HUES48 (cell line): ENCODE measurements around the gene ITGB3.

ENCODE experiments used
- H3K27ac ChIP-seq: one replicate; pipeline ENCODE4 v1.7.0; 2013; ENCODE audit warnings: low read depth, low read length, inconsistent platforms
- H3K27me3 ChIP-seq: 2 replicates; pipeline ENCODE4 v1.6.1; 2013; ENCODE audit warnings: mild to moderate bottlenecking, low read length; ENCODE audit not compliant: control insufficient read depth, insufficient read depth
- H3K36me3 ChIP-seq: 2 replicates; pipeline ENCODE4 v1.6.1; 2013; ENCODE audit warnings: low read length; ENCODE audit not compliant: control insufficient read depth, insufficient read depth
- H3K4me1 ChIP-seq: 2 replicates; pipeline ENCODE4 v1.6.1; 2013; ENCODE audit warnings: mild to moderate bottlenecking, low read length; ENCODE audit not compliant: control insufficient read depth, insufficient read depth
- H3K4me3 ChIP-seq: 2 replicates; pipeline ENCODE4 v1.5.1; 2013; ENCODE audit warnings: mild to moderate bottlenecking, low read depth, low read length
- H3K9ac ChIP-seq: 2 replicates; pipeline ENCODE4 v1.6.1; 2013; ENCODE audit warnings: mild to moderate bottlenecking, low read depth, low read length, moderate library complexity
- H3K9me3 ChIP-seq: 2 replicates; pipeline ENCODE4 v1.6.1; 2013; ENCODE audit warnings: low read length; ENCODE audit not compliant: control insufficient read depth, insufficient read depth

ITGB3 gene

DNA sequence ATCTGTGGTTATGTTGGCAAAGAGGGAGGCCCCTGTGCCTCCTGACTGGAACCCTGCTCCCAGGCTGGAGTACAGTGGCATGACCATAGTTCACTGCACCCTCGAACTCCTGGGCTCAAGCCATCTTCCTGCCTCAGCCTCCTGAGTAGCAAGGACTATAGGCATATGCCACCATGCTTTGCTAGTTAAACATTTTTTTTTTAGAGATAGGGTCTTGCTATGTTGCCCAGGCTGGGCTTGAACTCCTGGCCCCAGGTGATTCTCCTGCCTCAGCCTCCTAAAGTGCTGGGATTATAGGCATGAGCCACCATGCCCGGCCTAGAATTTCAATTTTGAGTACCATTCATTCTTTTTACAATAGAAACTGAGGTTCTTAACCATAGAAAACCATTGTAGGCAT, 21.2 kb upstream of the ITGB3 start:
- Histone ChIP-seq H3K27ac (no peak overlapping the region), H3K4me3 (no peak overlapping the region), H3K4me1 (peaks cover 10% of the 10 kb centered on the region; the same call in 1 of the 2 replicates), H3K9ac (no peak overlapping the region), H3K36me3 (no peaks in the 10 kb centered on the region), H3K27me3 (peaks cover 5% of the 10 kb centered on the region), H3K9me3 (no peaks in the 10 kb centered on the region)

DNA sequence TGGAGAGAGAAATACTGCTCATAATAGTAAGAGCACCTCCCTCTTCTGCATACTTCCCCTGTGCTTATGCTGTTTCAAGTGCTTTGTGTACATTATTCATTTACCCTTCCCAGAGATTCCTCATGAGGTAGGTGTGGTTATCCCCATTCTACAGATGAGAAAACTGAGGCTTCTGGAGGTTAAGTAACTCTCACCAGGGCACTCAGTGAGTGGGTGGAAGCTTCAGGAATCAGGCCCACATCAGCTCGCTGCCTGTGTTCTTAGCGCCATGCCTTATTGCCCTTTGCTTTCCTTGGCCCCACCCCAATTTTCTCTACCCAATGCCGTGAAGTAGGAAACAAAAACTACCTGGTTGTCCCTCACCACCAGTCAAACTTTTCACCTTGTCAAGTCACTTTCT, 18.1 kb upstream of the ITGB3 start:
- Histone ChIP-seq H3K4me1 (no peaks in the 10 kb centered on the region), H3K4me3 (no peak overlapping the region), H3K27ac (no peak overlapping the region), H3K27me3 (no peaks in the 10 kb centered on the region), H3K9me3 (no peaks in the 10 kb centered on the region), H3K9ac (no peak overlapping the region), H3K36me3 (no peaks in the 10 kb centered on the region)

DNA sequence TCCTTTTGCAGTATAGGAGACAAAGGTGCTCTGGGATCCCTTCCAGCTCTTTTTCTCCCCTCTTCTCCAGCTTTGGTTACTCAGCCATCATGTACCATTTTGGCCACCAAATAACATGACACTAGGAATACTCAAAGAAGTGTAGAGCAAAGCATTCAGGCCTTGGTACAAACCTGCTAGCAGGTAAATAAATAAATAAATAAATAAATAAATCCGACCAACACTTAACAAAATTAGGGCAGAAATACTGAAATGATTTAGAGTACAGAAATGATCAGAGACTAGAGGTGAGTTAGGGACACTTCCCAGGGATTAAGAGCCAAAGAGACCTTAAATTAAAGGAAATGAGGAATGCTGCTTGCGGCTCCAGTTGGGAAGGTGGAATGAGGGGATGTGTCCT, 17.7 kb upstream of the ITGB3 start:
- no peaks in the 10 kb centered on the region for H3K9me3 ChIP-seq
- H3K4me1 ChIP-seq = no peaks in the 10 kb centered on the region
- H3K27ac ChIP-seq = no peak overlapping the region
- no peak overlapping the region for H3K4me3 ChIP-seq
- H3K9ac ChIP-seq = no peak overlapping the region
- no peaks in the 10 kb centered on the region for H3K36me3 ChIP-seq
- no peaks in the 10 kb centered on the region for H3K27me3 ChIP-seq

DNA sequence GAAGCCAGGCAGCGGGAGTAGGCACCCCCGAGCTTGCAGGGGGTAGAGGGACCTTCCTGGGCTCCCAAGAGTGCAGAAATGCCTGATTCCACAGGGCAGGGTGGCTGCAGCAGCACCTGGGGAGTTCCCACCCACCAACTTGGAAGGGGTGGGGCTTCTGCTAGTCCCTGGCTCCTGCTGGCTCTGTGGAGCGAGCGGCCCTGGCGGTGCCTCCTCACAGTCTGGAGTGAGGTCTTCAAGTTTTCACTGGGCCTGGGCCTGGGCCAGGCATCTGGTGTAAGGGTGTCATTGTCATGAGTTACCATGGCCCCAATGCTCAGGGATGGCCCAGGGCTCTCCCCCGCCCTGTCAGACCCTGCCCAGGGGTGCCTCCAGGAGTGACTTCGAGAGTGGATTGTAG, 15.8 kb upstream of the ITGB3 start:
- Histone ChIP-seq H3K4me1 (no peaks in the 10 kb centered on the region), H3K4me3 (no peak overlapping the region), H3K27ac (no peak overlapping the region), H3K36me3 (no peaks in the 10 kb centered on the region), H3K9me3 (no peaks in the 10 kb centered on the region), H3K9ac (no peak overlapping the region), H3K27me3 (no peaks in the 10 kb centered on the region)

DNA sequence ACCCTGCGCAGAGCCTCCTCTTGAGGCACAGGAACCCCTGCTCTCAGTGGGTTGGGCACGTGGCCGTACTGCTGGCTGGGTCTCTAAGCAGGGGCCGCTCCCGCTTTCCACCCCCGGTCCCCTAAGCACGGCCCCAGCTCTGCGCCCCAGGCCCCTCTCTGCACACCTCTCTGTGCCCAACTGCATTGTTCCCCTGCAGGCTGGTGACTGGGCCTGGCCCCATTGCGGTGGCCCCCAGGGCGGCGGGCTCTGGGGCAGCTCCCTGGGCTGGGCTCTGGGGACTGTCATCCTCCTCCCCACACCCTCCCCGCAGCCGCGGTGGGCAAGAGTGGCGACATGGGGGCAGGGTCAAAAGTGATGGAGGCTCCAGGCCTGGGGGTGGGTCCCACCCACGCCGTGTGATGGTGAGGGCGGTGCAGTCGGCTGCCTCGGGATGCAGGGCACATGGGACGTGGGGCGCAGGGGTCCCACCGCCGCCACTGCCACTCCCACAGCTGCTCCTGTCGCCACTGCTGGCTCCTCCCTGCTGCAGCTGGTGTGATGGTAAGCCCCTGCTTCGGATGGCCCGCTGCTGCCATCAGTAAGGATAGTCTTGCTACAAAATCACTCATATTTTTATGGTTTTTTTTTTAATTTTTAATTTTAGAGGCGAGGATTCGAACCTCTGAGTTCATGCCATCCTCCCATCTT, 15.2 kb upstream of the ITGB3 start:
- no peaks in the 10 kb centered on the region for H3K36me3 ChIP-seq
- H3K9ac ChIP-seq = no peak overlapping the region

DNA sequence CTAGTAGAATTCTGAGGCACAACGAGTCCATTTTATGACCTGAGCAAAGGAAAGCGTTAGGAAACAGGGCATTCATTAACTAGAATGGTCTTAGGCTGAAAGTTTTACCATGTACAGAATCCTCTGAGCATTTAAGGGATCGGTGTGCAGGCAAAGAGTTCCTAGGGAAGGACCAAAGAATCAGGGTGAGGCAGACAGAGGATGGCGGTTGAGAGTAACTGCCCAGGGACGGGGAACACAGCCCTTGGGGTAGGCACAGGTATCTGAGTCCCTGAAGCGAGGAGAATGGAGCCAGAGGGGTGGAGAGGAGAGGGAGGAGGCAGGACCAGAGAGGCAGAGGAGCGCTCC, 14.0 kb upstream of the ITGB3 start:
- no peaks in the 10 kb centered on the region for H3K9me3 ChIP-seq
- no peaks in the 10 kb centered on the region for H3K4me1 ChIP-seq
- no peak overlapping the region for H3K4me3 ChIP-seq
- no peaks in the 10 kb centered on the region for H3K27me3 ChIP-seq
- H3K27ac ChIP-seq = no peak overlapping the region
- H3K9ac ChIP-seq = no peak overlapping the region
- H3K36me3 ChIP-seq = no peaks in the 10 kb centered on the region

More for the DNA sequence above, 15.2 kb upstream of the ITGB3 start:
- no peaks in the 10 kb centered on the region for H3K9me3 ChIP-seq
- H3K27me3 ChIP-seq = no peaks in the 10 kb centered on the region
- no peak overlapping the region for H3K4me3 ChIP-seq
- H3K4me1 ChIP-seq = no peaks in the 10 kb centered on the region
- no peak overlapping the region for H3K27ac ChIP-seq

DNA sequence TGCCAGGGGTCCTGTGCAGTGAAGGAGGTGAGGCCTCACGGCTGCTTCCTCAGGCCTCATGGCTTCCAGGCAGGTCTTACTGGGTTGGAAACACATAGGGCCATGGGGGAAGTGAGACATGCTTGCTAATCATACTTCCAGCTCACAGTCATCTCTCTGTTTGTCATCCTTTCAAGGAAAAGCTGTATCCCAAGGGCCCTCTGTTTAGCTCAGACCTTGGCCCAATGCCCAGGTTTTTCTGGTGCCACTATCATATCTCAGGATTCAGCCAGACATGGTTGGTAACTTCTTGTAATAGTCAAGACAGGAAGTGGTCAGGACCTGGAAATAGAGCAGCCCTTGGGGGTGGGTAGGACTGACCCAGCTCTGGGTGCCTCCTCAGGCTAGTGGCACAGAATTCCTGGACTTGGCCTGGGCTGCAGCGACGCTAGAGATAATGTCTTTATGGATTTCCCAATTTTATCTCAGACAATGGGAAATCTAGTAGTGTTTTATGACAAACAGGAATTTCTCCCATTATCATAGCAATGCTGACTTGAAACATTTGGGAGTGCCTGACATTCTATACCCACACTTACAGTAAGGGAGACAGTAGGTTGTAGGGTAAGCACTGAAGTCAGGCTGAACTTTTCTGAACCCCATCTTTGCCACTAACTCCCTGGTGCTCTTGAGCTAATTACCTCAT, 13.5 kb upstream of the ITGB3 start:
- Histone ChIP-seq H3K9ac (no peak overlapping the region), H3K9me3 (no peaks in the 10 kb centered on the region), H3K36me3 (no peaks in the 10 kb centered on the region), H3K4me3 (no peak overlapping the region), H3K27me3 (no peaks in the 10 kb centered on the region), H3K27ac (no peak overlapping the region), H3K4me1 (no peaks in the 10 kb centered on the region)

DNA sequence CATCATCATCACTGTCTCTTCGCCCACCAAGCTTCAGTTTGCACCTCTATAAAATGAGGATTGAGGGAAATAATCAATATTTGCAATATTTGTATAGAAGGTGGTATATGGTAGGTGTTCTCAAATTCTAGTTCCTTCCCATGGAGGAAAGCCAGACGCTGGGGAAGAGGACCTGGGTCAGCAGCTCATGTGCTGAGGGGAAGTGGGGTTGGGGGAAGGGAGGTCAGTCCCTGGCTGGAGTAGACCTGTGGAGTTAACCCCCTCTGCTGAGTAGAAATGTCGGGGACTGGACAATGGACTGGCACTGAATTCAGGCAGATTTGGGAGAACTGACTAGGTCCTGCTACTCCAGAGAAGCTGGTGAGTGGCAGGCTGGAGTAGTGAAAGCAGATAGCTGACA, 12.8 kb upstream of the ITGB3 start:
- Histone ChIP-seq H3K36me3 (no peaks in the 10 kb centered on the region), H3K27me3 (no peaks in the 10 kb centered on the region), H3K4me3 (no peak overlapping the region), H3K9me3 (no peaks in the 10 kb centered on the region), H3K27ac (no peak overlapping the region), H3K4me1 (no peaks in the 10 kb centered on the region), H3K9ac (no peak overlapping the region)

DNA sequence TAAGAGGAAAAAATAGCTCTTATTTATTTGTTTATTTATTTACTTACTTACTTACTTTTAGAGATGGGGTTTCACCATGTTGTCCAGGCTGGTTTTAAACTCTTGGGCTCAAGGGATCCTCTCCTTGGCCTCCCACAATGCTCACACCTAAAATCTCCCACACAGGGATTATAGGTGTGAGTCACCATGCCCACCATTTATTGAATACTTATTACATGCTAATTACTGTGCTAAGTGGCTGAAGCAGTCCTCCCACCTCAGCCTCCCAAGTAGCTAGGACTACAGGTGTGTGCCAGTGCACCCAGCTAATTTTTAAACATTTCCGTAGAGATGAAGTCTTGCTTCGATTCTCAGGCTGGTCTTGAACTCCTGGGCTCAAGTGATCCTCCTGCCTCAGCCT, 11.0 kb upstream of the ITGB3 start:
- H3K9me3 ChIP-seq = no peaks in the 10 kb centered on the region
- no peak overlapping the region for H3K9ac ChIP-seq
- H3K4me3 ChIP-seq = no peak overlapping the region
- H3K4me1 ChIP-seq = no peaks in the 10 kb centered on the region
- H3K36me3 ChIP-seq = no peaks in the 10 kb centered on the region
- H3K27me3 ChIP-seq = no peaks in the 10 kb centered on the region
- H3K27ac ChIP-seq = no peak overlapping the region

DNA sequence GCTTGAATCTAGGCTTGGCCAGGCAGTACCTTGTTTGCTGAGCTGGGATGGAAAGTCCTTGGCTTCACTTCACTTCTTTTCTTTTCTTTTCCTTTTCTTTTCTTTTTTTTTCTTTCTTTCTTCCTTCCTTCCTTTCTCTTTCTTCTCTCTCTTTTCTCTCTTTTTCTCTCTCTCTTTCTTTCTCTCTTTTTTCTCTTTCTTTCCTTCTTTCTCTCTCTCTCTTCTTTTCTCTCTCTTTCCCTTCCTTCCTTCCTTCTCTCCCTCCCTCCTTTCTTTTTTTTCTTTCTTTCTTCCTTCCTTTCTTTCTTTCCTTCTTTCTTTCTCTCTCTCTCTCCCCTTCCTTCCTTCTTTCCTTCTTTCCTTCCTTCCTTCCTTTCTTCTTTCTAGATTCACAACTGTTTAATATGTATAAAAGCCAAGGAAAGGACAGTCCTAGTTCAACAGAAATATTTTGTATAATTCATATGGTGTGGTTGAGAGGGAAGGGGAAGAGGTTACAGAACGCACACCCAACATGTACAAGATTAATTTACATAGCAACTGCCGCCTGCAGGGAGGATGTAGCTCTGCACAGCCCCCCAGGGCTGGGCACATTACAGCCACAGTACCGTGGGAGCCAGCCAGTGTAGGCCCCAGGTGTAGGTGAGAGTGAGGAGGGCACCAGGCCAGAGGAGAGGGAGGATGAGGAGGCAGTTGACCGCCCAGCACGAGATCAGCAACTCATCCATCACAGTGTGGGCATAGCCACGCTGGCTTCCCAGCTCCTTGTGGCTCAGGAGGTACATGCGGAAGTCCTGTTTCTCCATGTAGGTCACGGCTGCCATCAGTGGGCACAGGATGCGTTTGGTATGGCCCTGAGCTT, 9.7 kb upstream of the ITGB3 start:
- H3K27ac ChIP-seq = no peak overlapping the region
- no peaks in the 10 kb centered on the region for H3K36me3 ChIP-seq
- H3K4me3 ChIP-seq = no peak overlapping the region
- no peak overlapping the region for H3K9ac ChIP-seq
- no peaks in the 10 kb centered on the region for H3K4me1 ChIP-seq
- no peaks in the 10 kb centered on the region for H3K9me3 ChIP-seq
- H3K27me3 ChIP-seq = no peaks in the 10 kb centered on the region

DNA sequence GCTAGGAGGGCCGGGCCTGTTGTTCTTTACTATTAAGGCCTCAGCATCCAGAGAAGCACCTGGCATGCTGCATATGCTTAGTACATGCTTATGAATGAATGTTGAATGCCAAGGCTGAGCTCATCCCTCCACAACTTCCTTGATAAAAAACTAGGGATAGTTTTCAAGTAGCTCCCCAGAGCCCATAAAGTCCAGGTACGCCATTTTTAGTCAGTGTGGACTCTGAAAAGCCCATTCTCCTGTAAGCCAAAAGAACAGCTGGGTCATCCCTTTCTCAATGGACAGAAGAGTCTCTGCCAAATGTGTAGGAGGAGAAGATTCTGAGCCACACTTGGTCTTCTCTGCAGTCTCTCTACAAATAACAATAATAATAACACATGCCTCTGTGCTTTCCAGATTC, 8.9 kb upstream of the ITGB3 start:
- Histone ChIP-seq H3K9me3 (no peaks in the 10 kb centered on the region), H3K4me3 (no peak overlapping the region), H3K4me1 (no peaks in the 10 kb centered on the region), H3K27ac (no peak overlapping the region), H3K36me3 (no peaks in the 10 kb centered on the region), H3K9ac (no peak overlapping the region), H3K27me3 (no peaks in the 10 kb centered on the region)
